PC-3 (cell line): ENCODE results near the gene HYDIN. TPM values are rescaled to one million over a fixed set of nuclear protein-coding genes. Genes with fewer than 3 reads are reported as not detected.
"Not testable (repeated sequence)": the region's sequence is repeated elsewhere in the genome, so short reads cannot be mapped to it uniquely, and the experiment has no call there.

Experiments used
- ATAC-seq: fragments of 200-7000 bp; cut with Tn5 transposase; 2 replicates; pipeline ENCODE4 v1.9.1; 2020; ENCODE audit warnings: mild to moderate bottlenecking, moderate library complexity
- BruUV-seq: library from RNA; stranded (reverse); fragments of 400-500 nt; replicated peaks from 2 replicates; lab custom pipeline; 2021; lab: Mats Ljungman, UMichigan
- CTCF ChIA-PET: fragments of 300-600 bp; sonication (Branson Sonifier 250); formaldehyde crosslinking; loops from one replicate; lab custom pipeline; 2022; ENCODE audit warnings: antibody characterized with exemption; lab: Charles Lee
- POLR2A ChIA-PET: fragments of 300-600 bp; sonication (Branson Sonifier 250); formaldehyde crosslinking; loops from one replicate; lab custom pipeline; 2022; ENCODE audit warnings: antibody characterized with exemption; ENCODE audit not compliant: unreplicated experiment; lab: Charles Lee
- DNase-seq: peaks from one replicate; pipeline ENCODE4 v3.0.0-alpha.2; 2015
- H2AFZ ChIP-seq: fragments of 300-600 bp; sonication (generic); 2 replicates; pipeline ENCODE4 v1.6.0; 2016; ENCODE audit warnings: antibody characterized with exemption, low read length
- H3F3A ChIP-seq: fragments of 300-600 bp; sonication (generic); one replicate; pipeline ENCODE4 v1.6.0; 2017; ENCODE audit warnings: antibody characterized with exemption, low read length, control low read depth, mild to moderate bottlenecking; ENCODE audit not compliant: unreplicated experiment
- H3K27ac ChIP-seq: fragments of 300-600 bp; sonication (generic); 2 replicates; pipeline ENCODE4 v1.5.1; 2016; ENCODE audit warnings: mild to moderate bottlenecking, low read length
- H3K27me3 ChIP-seq: fragments of 300-600 bp; sonication (generic); 2 replicates; pipeline ENCODE4 v1.6.1; 2016; ENCODE audit warnings: low read length, mixed read lengths
- H3K36me3 ChIP-seq: fragments of 300-600 bp; sonication (generic); 2 replicates; pipeline ENCODE4 v1.6.1; 2016; ENCODE audit warnings: low read depth, mixed run types, low read length, mixed read lengths
- H3K4me1 ChIP-seq: fragments of 300-600 bp; sonication (generic); 2 replicates; pipeline ENCODE4 v1.5.1; 2016; ENCODE audit warnings: low read length; ENCODE audit not compliant: insufficient read depth
- H3K4me2 ChIP-seq: fragments of 300-600 bp; sonication (generic); 2 replicates; pipeline ENCODE4 v1.6.0; 2016; ENCODE audit warnings: low read length
- H3K4me3 ChIP-seq: fragments of 300-600 bp; sonication (generic); 2 replicates; pipeline ENCODE4 v1.5.1; 2016; ENCODE audit warnings: mild to moderate bottlenecking, low read length, mixed read lengths
- H3K79me2 ChIP-seq: fragments of 300-600 bp; sonication (generic); 2 replicates; pipeline ENCODE4 v1.6.1; 2017; ENCODE audit warnings: low read length, mixed read lengths
- H3K9ac ChIP-seq: fragments of 300-600 bp; sonication (generic); 2 replicates; pipeline ENCODE4 v1.6.0; 2016; ENCODE audit warnings: mild to moderate bottlenecking, low read length
- H3K9me2 ChIP-seq: fragments of 300-600 bp; sonication (generic); replicated peaks from 2 replicates; pipeline ENCODE4 v1.6.1; 2016; ENCODE audit warnings: mixed run types, low read length, mixed read lengths
- H3K9me3 ChIP-seq: fragments of 300-600 bp; sonication (generic); 2 replicates; pipeline ENCODE4 v1.6.1; 2016; ENCODE audit warnings: low read length, mixed read lengths
- H4K20me1 ChIP-seq: fragments of 300-600 bp; sonication (generic); 2 replicates; pipeline ENCODE4 v1.6.1; 2016; ENCODE audit warnings: low read length, mixed read lengths
- intact Hi-C: fragments of 100-400 bp; cut with micrococcal nuclease; formaldehyde crosslinking; loops from 2 replicates; pipeline ENCODE4 v1.9.0; 2023
- total RNA-seq: library from RNA; depleted of rRNA; stranded (reverse); fragments of >200 nt; gene quantifications from 2 replicates; pipeline ENCODE4 v1.2.3, GENCODE V29; 2014

The HYDIN gene
- total RNA-seq, 1 experiment from 2014 or later = 0.69 TPM

- H3K4me1 ChIP-seq, H3K9ac ChIP-seq, H3K36me3 ChIP-seq, H3K27me3 ChIP-seq, H4K20me1 ChIP-seq, CTCF ChIA-PET, H2AFZ ChIP-seq, H3K9me3 ChIP-seq, H3K4me3 ChIP-seq, H3K79me2 ChIP-seq, POLR2A ChIA-PET, H3F3A ChIP-seq, intact Hi-C loops, BruUV-seq, H3K9me2 ChIP-seq, H3K4me2 ChIP-seq: not testable (repeated sequence)
- peak overlapping the region; percentile 37; the same call in 1 of the 2 replicates for H3K27ac ChIP-seq
- DNase-seq = peak; percentile 78
- peak; percentile 92 for ATAC-seq
These were observed 211.3 kb downstream of the HYDIN start for GRCh38 chr16:71019067-71019682.

- CTCF ChIA-PET, BruUV-seq, DNase-seq, H3K36me3 ChIP-seq, H3F3A ChIP-seq, H3K27ac ChIP-seq, H3K9me2 ChIP-seq, H2AFZ ChIP-seq, intact Hi-C loops, H3K4me1 ChIP-seq, ATAC-seq, H4K20me1 ChIP-seq, H3K9me3 ChIP-seq, H3K27me3 ChIP-seq, POLR2A ChIA-PET, H3K4me2 ChIP-seq, H3K79me2 ChIP-seq, H3K4me3 ChIP-seq, H3K9ac ChIP-seq: not testable (repeated sequence)
These were observed 215.1 kb downstream of the HYDIN start for GRCh38 chr16:71015419-71015818.

DNA sequence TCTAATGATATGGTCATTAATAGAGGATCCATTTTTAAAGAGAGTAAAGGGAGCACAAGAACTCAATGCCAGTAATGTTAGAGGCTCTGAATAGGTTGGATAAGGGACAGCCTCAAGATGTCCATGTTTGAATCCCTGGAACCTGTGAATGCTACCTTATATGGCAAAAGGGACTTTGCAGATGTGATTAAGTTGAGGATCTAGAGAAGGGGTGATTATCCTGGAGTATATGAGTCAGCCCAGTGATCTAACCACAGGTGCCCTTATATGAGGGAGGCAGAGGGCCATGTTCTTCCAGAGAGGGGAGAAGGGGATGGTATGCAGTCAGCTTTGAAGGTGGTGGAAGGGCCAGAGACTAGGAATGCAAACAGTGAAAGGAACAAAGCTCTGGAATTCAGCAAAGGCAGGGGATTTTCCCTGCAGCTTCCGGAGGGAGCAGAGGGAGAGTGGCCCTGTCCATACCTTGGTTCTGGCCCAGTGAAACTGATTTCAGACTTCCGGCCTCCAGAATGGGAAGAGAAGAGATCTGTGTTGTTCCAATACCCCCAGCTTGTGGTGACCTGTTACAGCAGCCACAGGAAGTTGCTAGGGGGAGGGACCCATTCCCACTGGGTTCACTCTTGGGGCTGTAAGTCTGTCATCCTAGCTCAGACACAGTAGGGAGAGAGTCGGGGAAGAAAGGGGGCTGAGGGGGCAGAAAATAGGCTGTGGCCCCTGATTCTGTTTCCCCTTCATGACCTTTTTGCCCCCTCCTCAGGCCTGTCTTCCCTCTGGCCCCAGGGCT lies 220.9 kb downstream of the HYDIN start:
- H3K9me3 ChIP-seq, intact Hi-C loops, H3F3A ChIP-seq, H3K27me3 ChIP-seq, H3K79me2 ChIP-seq, H3K27ac ChIP-seq, H4K20me1 ChIP-seq, BruUV-seq, H3K4me2 ChIP-seq, H3K4me1 ChIP-seq, H3K9me2 ChIP-seq, POLR2A ChIA-PET, H3K4me3 ChIP-seq, CTCF ChIA-PET, H2AFZ ChIP-seq, H3K9ac ChIP-seq, ATAC-seq, H3K36me3 ChIP-seq: not testable (repeated sequence)
- peak; percentile 1 for DNase-seq

DNA sequence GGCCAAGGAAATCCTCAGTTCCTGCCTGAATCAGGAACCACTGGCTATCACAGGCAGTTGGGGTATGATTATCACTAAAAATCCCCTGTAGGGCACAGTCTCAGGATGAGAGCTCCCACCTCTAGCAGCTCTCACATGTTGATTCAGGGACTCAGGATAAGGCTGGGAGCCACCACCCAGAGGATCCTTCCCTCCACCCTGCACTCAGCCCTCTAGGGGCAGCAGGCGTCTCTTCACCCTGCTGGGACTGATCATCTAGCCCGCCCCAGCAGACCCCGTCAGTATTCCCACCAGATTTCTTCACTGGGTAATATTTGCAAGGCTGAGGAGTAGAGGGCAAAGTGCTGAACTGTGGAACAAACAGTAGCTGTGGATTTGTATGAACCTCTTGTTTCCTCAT lies 224.0 kb downstream of the HYDIN start:
- H3K9me3 ChIP-seq, DNase-seq, H3K4me1 ChIP-seq, H3K4me3 ChIP-seq, H3K36me3 ChIP-seq, H3K4me2 ChIP-seq, H3K27ac ChIP-seq, H4K20me1 ChIP-seq, H2AFZ ChIP-seq, intact Hi-C loops, POLR2A ChIA-PET, H3K79me2 ChIP-seq, H3K9ac ChIP-seq, H3K27me3 ChIP-seq, CTCF ChIA-PET, H3F3A ChIP-seq, BruUV-seq, H3K9me2 ChIP-seq: not testable (repeated sequence)
- ATAC-seq = peak; percentile 63; the same call in 1 of the 2 replicates
